IMR-90 (cell line): Measurements from ENCODE around the gene WRAP53. TPM values are rescaled to one million over a fixed set of nuclear protein-coding genes. Genes with fewer than 3 reads are reported as not detected.
"Not testable (repeated sequence)": the region's sequence is repeated elsewhere in the genome, so short reads cannot be mapped to it uniquely, and the experiment has no call there.

ENCODE experiments used
- ATAC-seq: fragments of 200-7000 bp; cut with Tn5 transposase; 2 replicates; pipeline ENCODE4 v1.9.1; 2020; ENCODE audit warnings: low read depth, mild to moderate bottlenecking, moderate library complexity
- BruUV-seq: library from RNA; stranded (reverse); fragments of 400-500 nt; replicated peaks from 2 replicates; lab custom pipeline; 2021; lab: Mats Ljungman, UMichigan
- CTCF ChIA-PET: fragments of 300-600 bp; formaldehyde crosslinking; extraction: SDS; loops from one replicate; lab custom pipeline; 2021; ENCODE audit warnings: antibody characterized with exemption; lab: Yijun Ruan, JAX
- POLR2A ChIA-PET: fragments of 300-600 bp; sonication (Branson Sonifier 250); formaldehyde crosslinking; loops from one replicate; lab custom pipeline; 2022; ENCODE audit warnings: antibody characterized with exemption; ENCODE audit not compliant: unreplicated experiment; lab: Charles Lee
- DNase-seq: peaks from one replicate; pipeline ENCODE4 v3.0.0; 2013
- H2AFZ ChIP-seq: replicated peaks from 2 replicates; pipeline ENCODE3; 2013; ENCODE audit warnings: low read length, mild to moderate bottlenecking; ENCODE audit not compliant: poor library complexity
- H2AK5ac ChIP-seq: 2 replicates; pipeline ENCODE4 v1.6.1; 2013; ENCODE audit warnings: low read depth, low read length, inconsistent platforms
- H2AK9ac ChIP-seq: replicated peaks from 2 replicates; pipeline ENCODE3; 2013; ENCODE audit warnings: mild to moderate bottlenecking, low read depth, low read length, moderate library complexity; ENCODE audit not compliant: poor library complexity
- H2BK120ac ChIP-seq: 2 replicates; pipeline ENCODE4 v1.6.1; 2013; ENCODE audit warnings: low read depth, low read length, inconsistent platforms
- H2BK15ac ChIP-seq: 3 replicates; pipeline ENCODE4 v1.6.1; 2013; ENCODE audit warnings: low read depth, low read length, inconsistent platforms
- H2BK20ac ChIP-seq: 2 replicates; pipeline ENCODE4 v1.6.1; 2013; ENCODE audit warnings: low read depth, mild to moderate bottlenecking, inconsistent platforms, low read length, moderate library complexity
- H2BK5ac ChIP-seq: 2 replicates; pipeline ENCODE4 v1.6.1; 2013; ENCODE audit warnings: mild to moderate bottlenecking, low read depth, low read length, inconsistent platforms; ENCODE audit not compliant: poor library complexity, severe bottlenecking
- H3K14ac ChIP-seq: replicated peaks from 2 replicates; pipeline ENCODE4 v1.6.1; 2013; ENCODE audit warnings: low read depth, low read length, inconsistent platforms
- H3K18ac ChIP-seq: 2 replicates; pipeline ENCODE4 v1.6.1; 2013; ENCODE audit warnings: low read depth, low read length, control low read depth
- H3K23ac ChIP-seq: 2 replicates; pipeline ENCODE4 v1.6.1; 2013; ENCODE audit warnings: low read depth, low read length, inconsistent platforms
- H3K27ac ChIP-seq: 2 replicates; pipeline ENCODE4 v1.5.1; 2013; ENCODE audit warnings: mild to moderate bottlenecking, control low read depth, low read length; ENCODE audit not compliant: insufficient read depth
- H3K27me3 ChIP-seq: 2 replicates; pipeline ENCODE4 v1.6.1; 2013; ENCODE audit warnings: low read length; ENCODE audit not compliant: control insufficient read depth, insufficient read depth
- H3K36me3 ChIP-seq: 2 replicates; pipeline ENCODE4 v1.6.1; 2013; ENCODE audit warnings: low read length, mixed read lengths; ENCODE audit not compliant: control insufficient read depth, insufficient read depth
- H3K4ac ChIP-seq: 2 replicates; pipeline ENCODE4 v1.6.1; 2013; ENCODE audit warnings: low read depth, low read length, inconsistent platforms
- H3K4me1 ChIP-seq: 2 replicates; pipeline ENCODE4 v1.6.1; 2013; ENCODE audit warnings: low read length, mixed read lengths; ENCODE audit not compliant: control insufficient read depth, insufficient read depth
- H3K4me2 ChIP-seq: 2 replicates; pipeline ENCODE4 v1.6.1; 2013; ENCODE audit warnings: low read depth, mild to moderate bottlenecking, control low read depth, low read length, moderate library complexity
- H3K4me3 ChIP-seq: 2 replicates; pipeline ENCODE4 v1.5.1; 2013; ENCODE audit warnings: low read depth, mild to moderate bottlenecking, control low read depth, low read length, moderate library complexity; ENCODE audit not compliant: insufficient read depth
- H3K56ac ChIP-seq: 2 replicates; pipeline ENCODE4 v1.6.1; 2013; ENCODE audit warnings: low read length, inconsistent platforms; ENCODE audit not compliant: insufficient read depth; ENCODE audit errors: extremely low read depth
- H3K79me1 ChIP-seq, 2 experiments: 2 replicates each; pipeline ENCODE4 v1.6.1; 2013; ENCODE audit warnings: low read length in 2 of 2, inconsistent platforms in 1 of 2, low read depth in 1 of 2
- H3K9ac ChIP-seq: 2 replicates; pipeline ENCODE4 v1.6.1; 2013; ENCODE audit warnings: low read depth, low read length, control low read depth
- H3K9me1 ChIP-seq: 2 replicates; pipeline ENCODE4 v1.6.1; 2013; ENCODE audit warnings: low read length, inconsistent platforms; ENCODE audit not compliant: insufficient read depth
- H3K9me3 ChIP-seq: 2 replicates; pipeline ENCODE4 v1.6.1; 2013; ENCODE audit warnings: low read length; ENCODE audit not compliant: control insufficient read depth, insufficient read depth
- H4K20me1 ChIP-seq: 2 replicates; pipeline ENCODE4 v1.6.1; 2013; ENCODE audit warnings: low read length, inconsistent platforms; ENCODE audit not compliant: insufficient read depth
- H4K5ac ChIP-seq: 2 replicates; pipeline ENCODE4 v1.6.1; 2013; ENCODE audit warnings: mild to moderate bottlenecking, low read depth, low read length, control low read depth
- H4K8ac ChIP-seq, 2 experiments: 2 replicates each; pipeline ENCODE4 v1.6.1; 2013; ENCODE audit warnings: low read depth in 2 of 2, low read length in 2 of 2, control low read depth in 1 of 2, inconsistent platforms in 1 of 2
- H4K91ac ChIP-seq: 2 replicates; pipeline ENCODE4 v1.6.1; 2013; ENCODE audit warnings: low read depth, low read length, inconsistent platforms; ENCODE audit not compliant: insufficient read depth
- WGBS, 2 experiments: methylation state at CpG; one replicate each; pipeline versions ENCODE4 v1.1.5 to v1.1.7; 2013; ENCODE audit warnings: missing lambda C conversion rate in 2 of 2; ENCODE audit not compliant: insufficient read length in 1 of 2; ENCODE audit errors: extremely low coverage in 2 of 2; 5-methylcytosine and 5-hydroxymethylcytosine counted together
- dilution Hi-C: fragments of 300-500 bp; cut with HindIII; formaldehyde crosslinking; loops from one replicate; pipeline ENCODE4 v1.14.3; 2018; ENCODE audit warnings: low sequenced_read_pairs; ENCODE audit not compliant: unreplicated experiment
- in situ Hi-C: fragments of 300-500 bp; cut with MboI; formaldehyde crosslinking; loops from 3 replicates; pipeline ENCODE4 v1.14.3; 2019; ENCODE audit warnings: low sequenced_read_pairs, inconsistent platforms, mixed read lengths
- intact Hi-C: fragments of 100-400 bp; cut with micrococcal nuclease; formaldehyde crosslinking; loops from 2 replicates; pipeline ENCODE4 v1.10.0; 2022
- polyA plus RNA-seq, 3 experiments: library from polyadenylated mRNA; depleted of rRNA; stranded (reverse); fragments of >200 nt; gene quantifications; 2 replicates each; pipeline ENCODE4 v1.2.3, GENCODE V29; 2012; ENCODE audit warnings: low replicate concordance in 1 of 3
- total RNA-seq: library from RNA; depleted of rRNA; stranded (reverse); fragments of >200 nt; gene quantifications from 2 replicates; pipeline ENCODE4 v1.2.3, GENCODE V29; 2012

Gene WRAP53
- total and polyA plus RNA-seq, 2 of the 4 experiments (the other 2 are of a cell fraction): 6.6 to 9.5 TPM

- H3K9me3 ChIP-seq, dilution Hi-C loops, intact Hi-C loops, H4K91ac ChIP-seq, H3K79me1 ChIP-seq, H3K9ac ChIP-seq, H2AK9ac ChIP-seq, H3K4ac ChIP-seq, ATAC-seq, H3K27me3 ChIP-seq, H3K36me3 ChIP-seq, H2AK5ac ChIP-seq, DNase-seq, H3K23ac ChIP-seq, BruUV-seq, H3K56ac ChIP-seq, H2BK20ac ChIP-seq, H2BK15ac ChIP-seq, H4K5ac ChIP-seq, H4K8ac ChIP-seq, in situ Hi-C loops, H3K9me1 ChIP-seq, H4K20me1 ChIP-seq, H2BK5ac ChIP-seq, H3K14ac ChIP-seq, H2BK120ac ChIP-seq, H3K27ac ChIP-seq, H3K4me3 ChIP-seq, H3K4me1 ChIP-seq, H3K4me2 ChIP-seq, POLR2A ChIA-PET, H3K18ac ChIP-seq, H2AFZ ChIP-seq: not testable (repeated sequence)
- CTCF ChIA-PET: interaction anchor here (1.5 kb wide), 1 partner anchor 9 kb away, joined by 6 read pairs; no protein-coding TSS in a partner anchor
- WGBS, 2 experiments: 47% methylated on average over 6 of the region's 7 CpGs; no CpG with 5 or more reads in 1 of the 2 experiments
Measured at GRCh38 chr17:7641635-7642034, 46.6 kb upstream of the WRAP53 start.
